OCI-LY7 (cell line): ENCODE measurements around the gene MAB21L3. TPM values are rescaled to one million over a fixed set of nuclear protein-coding genes. Genes with fewer than 3 reads are reported as not detected.
A peak's percentile ranks its signal among the peaks of the same experiment; 100 is the strongest.

Experiments used
- BruUV-seq: library from RNA; stranded (reverse); fragments of 400-500 nt; replicated peaks from 2 replicates; lab custom pipeline; 2021; lab: Mats Ljungman, UMichigan
- CTCF ChIA-PET: fragments of 300-600 bp; sonication (Branson Sonifier 250); formaldehyde crosslinking; loops from one replicate; lab custom pipeline; 2022; ENCODE audit warnings: antibody characterized with exemption; ENCODE audit not compliant: unreplicated experiment; lab: Charles Lee
- POLR2A ChIA-PET: fragments of 300-600 bp; sonication (Branson Sonifier 250); formaldehyde crosslinking; loops from one replicate; lab custom pipeline; 2022; ENCODE audit warnings: antibody characterized with exemption; lab: Charles Lee
- DNase-seq: peaks from one replicate; pipeline ENCODE4 v3.0.0-alpha.2; 2015; ENCODE audit warnings: low spot score
- H2AFZ ChIP-seq: fragments of 200-600 bp; sonication (generic), shearing (Covaris generic); 2 replicates; pipeline ENCODE4 v1.6.1; 2014; ENCODE audit warnings: mild to moderate bottlenecking, antibody characterized with exemption, low read length, moderate library complexity
- H3K27ac ChIP-seq: fragments of 200-600 bp; sonication (generic); 2 replicates; pipeline ENCODE4 v1.5.1; 2014; ENCODE audit warnings: mixed run types, low read depth, mild to moderate bottlenecking, moderate library complexity, low read length, inconsistent platforms; ENCODE audit not compliant: poor library complexity, severe bottlenecking
- H3K36me3 ChIP-seq: fragments of 200-600 bp; sonication (generic); 2 replicates; pipeline ENCODE4 v1.6.1; 2014; ENCODE audit warnings: mild to moderate bottlenecking, antibody characterized with exemption, low read length, moderate library complexity, mixed read lengths; ENCODE audit not compliant: insufficient read depth
- H3K4me1 ChIP-seq: fragments of 200-600 bp; sonication (generic); 2 replicates; pipeline ENCODE4 v1.5.1; 2014; ENCODE audit warnings: mild to moderate bottlenecking, low read length; ENCODE audit not compliant: insufficient read depth, poor library complexity, severe bottlenecking
- H3K4me2 ChIP-seq: fragments of 200-600 bp; sonication (generic); 2 replicates; pipeline ENCODE4 v1.6.1; 2014; ENCODE audit warnings: mild to moderate bottlenecking, low read length
- H3K4me3 ChIP-seq: fragments of 200-600 bp; sonication (generic); 2 replicates; pipeline ENCODE4 v1.5.1; 2014; ENCODE audit warnings: mild to moderate bottlenecking, low read depth, low read length; ENCODE audit not compliant: poor library complexity, severe bottlenecking
- H3K79me2 ChIP-seq: fragments of 200-600 bp; sonication (generic); 2 replicates; pipeline ENCODE4 v1.6.1; 2016; ENCODE audit warnings: low read depth, mild to moderate bottlenecking, low read length, moderate library complexity, mixed read lengths; ENCODE audit not compliant: insufficient read depth
- H3K9me2 ChIP-seq: fragments of 200-600 bp; sonication (generic); 2 replicates; pipeline ENCODE4 v1.6.1; 2016; ENCODE audit warnings: mild to moderate bottlenecking, low read length, mixed read lengths; ENCODE audit not compliant: insufficient read depth
- H3K9me3 ChIP-seq: fragments of 200-600 bp; sonication (generic); 2 replicates; pipeline ENCODE4 v1.6.1; 2014; ENCODE audit warnings: mild to moderate bottlenecking, mixed run types, low read length, mixed read lengths
- H4K20me1 ChIP-seq: fragments of 200-600 bp; sonication (generic); 2 replicates; pipeline ENCODE4 v1.6.1; 2014; ENCODE audit warnings: mild to moderate bottlenecking, antibody characterized with exemption, low read length, moderate library complexity, mixed read lengths; ENCODE audit not compliant: insufficient read depth
- EZH2phosphoT487 ChIP-seq: fragments of 200-600 bp; sonication (generic); IDR thresholded peaks from 2 replicates; pipeline ENCODE4 v1.6.1; 2018; ENCODE audit warnings: low read depth, borderline replicate concordance, mild to moderate bottlenecking, mixed run types, antibody characterized with exemption, low read length, moderate library complexity, mixed read lengths
- intact Hi-C: fragments of 100-400 bp; cut with micrococcal nuclease; formaldehyde crosslinking; loops from one replicate; pipeline ENCODE4 v1.10.0; 2022; ENCODE audit not compliant: unreplicated experiment
- total RNA-seq, 2 experiments: library from RNA; depleted of rRNA in 1 of 2; stranded (reverse); fragments of >200 nt in 1 of 2; shearing (Covaris generic) in 1 of 2; gene quantifications; 2 replicates each; pipeline ENCODE4 v1.2.3, GENCODE V29; 2014 to 2022
- TF ChIP-seq, protein P1 (sequence below): fragments of 200-600 bp; sonication (generic); conservative IDR thresholded peaks from 2 replicates; pipeline ENCODE4 v1.5.1; 2014; ENCODE audit warnings: mild to moderate bottlenecking, antibody characterized with exemption, low read length, moderate library complexity, mixed read lengths

MAB21L3 gene
- total RNA-seq, 2 experiments from 2014 or later, result not detected

- peak overlapping the region; percentile 9 for H3K4me3 ChIP-seq
- peak overlapping the region; percentile 77; the same call in 1 of the 2 replicates for H2AFZ ChIP-seq
- no peaks in the 10 kb centered on the region for H3K9me2 ChIP-seq
- no peaks in the 10 kb centered on the region for H3K79me2 ChIP-seq
- peak; percentile 40 for DNase-seq
- H3K36me3 ChIP-seq, result no peaks in the 10 kb centered on the region
- peak overlapping the region; percentile 43; the same call in 1 of the 2 replicates for H3K4me2 ChIP-seq
- H4K20me1 ChIP-seq, result no peaks in the 10 kb centered on the region
- TF ChIP-seq, protein P1, sequence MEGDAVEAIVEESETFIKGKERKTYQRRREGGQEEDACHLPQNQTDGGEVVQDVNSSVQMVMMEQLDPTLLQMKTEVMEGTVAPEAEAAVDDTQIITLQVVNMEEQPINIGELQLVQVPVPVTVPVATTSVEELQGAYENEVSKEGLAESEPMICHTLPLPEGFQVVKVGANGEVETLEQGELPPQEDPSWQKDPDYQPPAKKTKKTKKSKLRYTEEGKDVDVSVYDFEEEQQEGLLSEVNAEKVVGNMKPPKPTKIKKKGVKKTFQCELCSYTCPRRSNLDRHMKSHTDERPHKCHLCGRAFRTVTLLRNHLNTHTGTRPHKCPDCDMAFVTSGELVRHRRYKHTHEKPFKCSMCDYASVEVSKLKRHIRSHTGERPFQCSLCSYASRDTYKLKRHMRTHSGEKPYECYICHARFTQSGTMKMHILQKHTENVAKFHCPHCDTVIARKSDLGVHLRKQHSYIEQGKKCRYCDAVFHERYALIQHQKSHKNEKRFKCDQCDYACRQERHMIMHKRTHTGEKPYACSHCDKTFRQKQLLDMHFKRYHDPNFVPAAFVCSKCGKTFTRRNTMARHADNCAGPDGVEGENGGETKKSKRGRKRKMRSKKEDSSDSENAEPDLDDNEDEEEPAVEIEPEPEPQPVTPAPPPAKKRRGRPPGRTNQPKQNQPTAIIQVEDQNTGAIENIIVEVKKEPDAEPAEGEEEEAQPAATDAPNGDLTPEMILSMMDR, result peak; percentile 85
- TF ChIP-seq EZH2phosphoT487, result no peak
- CTCF ChIA-PET, result no interaction called here
- H3K4me1 ChIP-seq, result peaks cover 15% of the 10 kb centered on the region
- no TSS peak for BruUV-seq
- POLR2A ChIA-PET, result interaction anchor here (0.7 kb wide), 1 partner anchor 174 kb away, joined by 3 read pairs; no protein-coding TSS in a partner anchor
- no peaks in the 10 kb centered on the region for H3K9me3 ChIP-seq
- intact Hi-C loops, result no loop called here
- H3K27ac ChIP-seq, result no peak overlapping the region
These were observed 57.3 kb downstream of the MAB21L3 start for GRCh38 chr1:116168277-116169032.

- Histone ChIP-seq H2AFZ (no peak overlapping the region), H3K9me2 (no peaks in the 10 kb centered on the region), H3K9me3 (no peaks in the 10 kb centered on the region), H4K20me1 (no peaks in the 10 kb centered on the region), H3K4me3 (no peak overlapping the region), H3K27ac (no peak overlapping the region), H3K4me1 (peaks cover 13% of the 10 kb centered on the region), H3K36me3 (no peaks in the 10 kb centered on the region), H3K79me2 (no peaks in the 10 kb centered on the region), H3K4me2 (no peak overlapping the region)
- CTCF ChIA-PET, result no interaction called here
- no TSS peak for BruUV-seq
- intact Hi-C loops, result no loop called here
- POLR2A ChIA-PET, result no interaction called here
- TF ChIP-seq EZH2phosphoT487, result no peak
- TF ChIP-seq, protein P1, result no peak
- no peak for DNase-seq
These were observed 58.7 kb downstream of the MAB21L3 start for GRCh38 chr1:116169898-116170297.
